ENCODE data around the gene CHRM4.

DNA sequence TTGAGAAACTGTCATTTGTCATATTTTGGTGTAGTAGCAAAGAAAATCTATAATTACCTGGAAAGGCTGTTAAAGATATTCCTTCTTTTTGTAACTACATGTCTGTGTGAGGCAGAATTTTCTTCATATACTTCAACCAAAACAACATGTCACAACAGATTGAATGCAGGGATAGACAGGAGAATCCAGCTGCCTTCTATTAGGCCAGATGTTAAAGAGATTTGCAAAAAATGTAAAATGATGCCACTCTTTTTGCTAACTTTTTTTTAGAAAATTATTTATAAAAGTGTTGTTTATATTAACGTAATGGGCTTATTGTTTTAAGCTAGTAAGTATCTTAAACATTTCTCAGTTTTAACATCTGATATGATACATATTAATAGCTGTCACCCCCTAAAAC, 31.6 kb downstream of the CHRM4 start:
- TF ChIP-seq POLR2A (IDR thresholded peaks at IDR 0.05; ENCODE audit: low read length) (no peak), KDM1A (IDR thresholded peaks at IDR 0.05; ENCODE audit: low read depth) (no peak), RAD21 (conservative IDR thresholded peaks at IDR 0.05 in 1 of 2, IDR thresholded peaks at IDR 0.05 in 1 of 2) (no peak), CTCF (IDR thresholded peaks at IDR 0.05) (no peak), BCL3 (IDR thresholded peaks at IDR 0.05) (no peak), PBX3 (IDR thresholded peaks at IDR 0.05) (no peak), REST (IDR thresholded peaks at IDR 0.05) (no peak), BHLHE40 (IDR thresholded peaks at IDR 0.05; ENCODE audit: low read depth, low read length) (no peak), RCOR1 (IDR thresholded peaks at IDR 0.05; ENCODE audit: low read depth, low read length) (no peak), CHD2 (IDR thresholded peaks at IDR 0.05; ENCODE audit: low read length, partially characterized antibody) (no peak), JUNB (IDR thresholded peaks at IDR 0.05) (no peak), FOXS1 (CRISPR knock-in tag; IDR thresholded peaks at IDR 0.05) (no peak)
- TF ChIP-seq, protein P1, sequence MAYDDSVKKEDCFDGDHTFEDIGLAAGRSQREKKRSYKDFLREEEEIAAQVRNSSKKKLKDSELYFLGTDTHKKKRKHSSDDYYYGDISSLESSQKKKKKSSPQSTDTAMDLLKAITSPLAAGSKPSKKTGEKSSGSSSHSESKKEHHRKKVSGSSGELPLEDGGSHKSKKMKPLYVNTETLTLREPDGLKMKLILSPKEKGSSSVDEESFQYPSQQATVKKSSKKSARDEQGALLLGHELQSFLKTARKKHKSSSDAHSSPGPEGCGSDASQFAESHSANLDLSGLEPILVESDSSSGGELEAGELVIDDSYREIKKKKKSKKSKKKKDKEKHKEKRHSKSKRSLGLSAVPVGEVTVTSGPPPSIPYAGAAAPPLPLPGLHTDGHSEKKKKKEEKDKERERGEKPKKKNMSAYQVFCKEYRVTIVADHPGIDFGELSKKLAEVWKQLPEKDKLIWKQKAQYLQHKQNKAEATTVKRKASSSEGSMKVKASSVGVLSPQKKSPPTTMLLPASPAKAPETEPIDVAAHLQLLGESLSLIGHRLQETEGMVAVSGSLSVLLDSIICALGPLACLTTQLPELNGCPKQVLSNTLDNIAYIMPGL (CRISPR knock-in tag; IDR thresholded peaks at IDR 0.05; ENCODE audit: borderline replicate concordance) = no peak
- TF ChIP-seq, protein P2, sequence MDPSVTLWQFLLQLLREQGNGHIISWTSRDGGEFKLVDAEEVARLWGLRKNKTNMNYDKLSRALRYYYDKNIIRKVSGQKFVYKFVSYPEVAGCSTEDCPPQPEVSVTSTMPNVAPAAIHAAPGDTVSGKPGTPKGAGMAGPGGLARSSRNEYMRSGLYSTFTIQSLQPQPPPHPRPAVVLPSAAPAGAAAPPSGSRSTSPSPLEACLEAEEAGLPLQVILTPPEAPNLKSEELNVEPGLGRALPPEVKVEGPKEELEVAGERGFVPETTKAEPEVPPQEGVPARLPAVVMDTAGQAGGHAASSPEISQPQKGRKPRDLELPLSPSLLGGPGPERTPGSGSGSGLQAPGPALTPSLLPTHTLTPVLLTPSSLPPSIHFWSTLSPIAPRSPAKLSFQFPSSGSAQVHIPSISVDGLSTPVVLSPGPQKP (IDR thresholded peaks at IDR 0.05; ENCODE audit: low read depth, low read length) = no peak
